Measurements from ENCODE around the gene CCDC124. TPM values are rescaled to one million over a fixed set of nuclear protein-coding genes. Genes with fewer than 3 reads are reported as not detected.

Gene CCDC124
- polyA plus RNA-seq, 1 donor (not counting 4 experiments of a cell fraction or from before 2014, with no cell fraction given): 58.7 TPM

- Histone ChIP-seq H3K27ac (ENCODE audit: control insufficient read depth, insufficient read depth, low read length) (no peak overlapping the region), H3K4me1 (ENCODE audit: control insufficient read depth, extremely low read depth, insufficient read depth, low read length) (no peaks in the 10 kb centered on the region), H4K20me1 (ENCODE audit: control insufficient read depth, extremely low read depth, insufficient read depth, low read length) (peaks cover 2% of the 10 kb centered on the region), H3K4me2 (ENCODE audit: control insufficient read depth, extremely low read depth, insufficient read depth, low read depth, low read length) (no peak overlapping the region), H3K79me2 (ENCODE audit: control insufficient read depth, insufficient read depth, low read length) (no peaks in the 10 kb centered on the region), H2AFZ (ENCODE audit: control insufficient read depth, low read length) (no peak overlapping the region), H3K9ac (ENCODE audit: control insufficient read depth, extremely low read depth, insufficient read depth, low read length) (no peak overlapping the region), H3K27me3 (ENCODE audit: control insufficient read depth, extremely low read depth, insufficient read depth, low read length) (no peaks in the 10 kb centered on the region), H3K4me3 (ENCODE audit: control insufficient read depth in 2 of 3, extremely low read depth in 1 of 3, insufficient read depth in 2 of 3, low read depth in 1 of 3, low read length in 3 of 3) (no peak overlapping the region), H3K9me1 (ENCODE audit: control insufficient read depth, extremely low read depth, insufficient read depth, low read length) (no peaks in the 10 kb centered on the region), H3K36me3 (ENCODE audit: control insufficient read depth in 2 of 2, extremely low read depth in 1 of 2, insufficient read depth in 2 of 2, low read length in 2 of 2) (no peaks in the 10 kb centered on the region), H3K9me3 (ENCODE audit: control insufficient read depth, low read depth, low read length) (no peaks in the 10 kb centered on the region)
- no peak for DNase-seq (ENCODE audit: low read depth, low spot score)
- FAIRE-seq: no peak
- TF ChIP-seq EZH2 (IDR thresholded peaks at IDR 0.05; ENCODE audit: low read length): no peak
- TF ChIP-seq, protein P1, sequence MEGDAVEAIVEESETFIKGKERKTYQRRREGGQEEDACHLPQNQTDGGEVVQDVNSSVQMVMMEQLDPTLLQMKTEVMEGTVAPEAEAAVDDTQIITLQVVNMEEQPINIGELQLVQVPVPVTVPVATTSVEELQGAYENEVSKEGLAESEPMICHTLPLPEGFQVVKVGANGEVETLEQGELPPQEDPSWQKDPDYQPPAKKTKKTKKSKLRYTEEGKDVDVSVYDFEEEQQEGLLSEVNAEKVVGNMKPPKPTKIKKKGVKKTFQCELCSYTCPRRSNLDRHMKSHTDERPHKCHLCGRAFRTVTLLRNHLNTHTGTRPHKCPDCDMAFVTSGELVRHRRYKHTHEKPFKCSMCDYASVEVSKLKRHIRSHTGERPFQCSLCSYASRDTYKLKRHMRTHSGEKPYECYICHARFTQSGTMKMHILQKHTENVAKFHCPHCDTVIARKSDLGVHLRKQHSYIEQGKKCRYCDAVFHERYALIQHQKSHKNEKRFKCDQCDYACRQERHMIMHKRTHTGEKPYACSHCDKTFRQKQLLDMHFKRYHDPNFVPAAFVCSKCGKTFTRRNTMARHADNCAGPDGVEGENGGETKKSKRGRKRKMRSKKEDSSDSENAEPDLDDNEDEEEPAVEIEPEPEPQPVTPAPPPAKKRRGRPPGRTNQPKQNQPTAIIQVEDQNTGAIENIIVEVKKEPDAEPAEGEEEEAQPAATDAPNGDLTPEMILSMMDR (optimal IDR thresholded peaks at IDR 0.05 in 1 of 3, IDR thresholded peaks at IDR 0.05 in 1 of 3, conservative IDR thresholded peaks at IDR 0.05 in 1 of 3; ENCODE audit: extremely low read depth in 1 of 3, insufficient read depth in 2 of 3, low read length in 3 of 3): no peak
- dilution Hi-C loops (cut with MboI; ENCODE audit: extremely low pct_ligation_motif_present, low sequenced_read_pairs): no loop called here
These were observed 44.7 kb downstream of the CCDC124 start for GRCh38 chr19:17977488-17977887.

GRCh38 chr19:17981611-17982010, 48.8 kb downstream of the CCDC124 start:
- Histone ChIP-seq H4K20me1 (ENCODE audit: control insufficient read depth, extremely low read depth, insufficient read depth, low read length) (no peaks in the 10 kb centered on the region), H3K9me1 (ENCODE audit: control insufficient read depth, extremely low read depth, insufficient read depth, low read length) (no peaks in the 10 kb centered on the region), H3K4me2 (ENCODE audit: control insufficient read depth, extremely low read depth, insufficient read depth, low read depth, low read length) (no peak overlapping the region), H3K9ac (ENCODE audit: control insufficient read depth, extremely low read depth, insufficient read depth, low read length) (no peak overlapping the region), H3K4me1 (ENCODE audit: control insufficient read depth, extremely low read depth, insufficient read depth, low read length) (no peaks in the 10 kb centered on the region), H3K9me3 (ENCODE audit: control insufficient read depth, low read depth, low read length) (no peaks in the 10 kb centered on the region), H3K27me3 (ENCODE audit: control insufficient read depth, extremely low read depth, insufficient read depth, low read length) (no peaks in the 10 kb centered on the region), H3K36me3 (ENCODE audit: control insufficient read depth in 2 of 2, extremely low read depth in 1 of 2, insufficient read depth in 2 of 2, low read length in 2 of 2) (no peaks in the 10 kb centered on the region), H2AFZ (ENCODE audit: control insufficient read depth, low read length) (no peak overlapping the region), H3K27ac (ENCODE audit: control insufficient read depth, insufficient read depth, low read length) (no peak overlapping the region), H3K79me2 (ENCODE audit: control insufficient read depth, insufficient read depth, low read length) (no peaks in the 10 kb centered on the region), H3K4me3 (ENCODE audit: control insufficient read depth in 2 of 3, extremely low read depth in 1 of 3, insufficient read depth in 2 of 3, low read depth in 1 of 3, low read length in 3 of 3) (no peak overlapping the region)
- TF ChIP-seq, protein P1 (optimal IDR thresholded peaks at IDR 0.05 in 1 of 3, IDR thresholded peaks at IDR 0.05 in 1 of 3, conservative IDR thresholded peaks at IDR 0.05 in 1 of 3; ENCODE audit: extremely low read depth in 1 of 3, insufficient read depth in 2 of 3, low read length in 3 of 3): no peak
- no peak for TF ChIP-seq EZH2 (IDR thresholded peaks at IDR 0.05; ENCODE audit: low read length)
- dilution Hi-C loops (cut with MboI; ENCODE audit: extremely low pct_ligation_motif_present, low sequenced_read_pairs): no loop called here
- DNase-seq (ENCODE audit: low read depth, low spot score) (no peak), FAIRE-seq (no peak)
